ENCODE data around the gene VEGFC.

DNA sequence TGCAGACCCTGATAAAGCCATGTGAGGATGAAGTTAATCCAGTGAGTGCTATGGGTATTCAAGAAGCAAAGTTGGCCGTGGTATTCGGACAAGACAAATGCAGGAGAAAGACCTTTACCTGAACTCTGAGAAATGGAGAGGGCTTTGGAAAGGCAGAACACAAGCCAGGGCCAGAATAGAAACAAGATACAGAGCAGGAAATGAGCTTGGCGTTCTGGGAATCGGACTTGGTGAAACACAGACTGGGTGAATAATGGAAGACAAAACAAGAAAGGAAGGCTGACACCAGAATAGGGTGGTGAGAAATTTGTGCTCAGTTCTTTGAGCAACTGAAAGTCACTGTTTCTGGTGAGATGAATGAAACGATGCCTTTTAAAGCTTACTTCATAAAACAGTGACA is 83.3 kb downstream of the VEGFC start:
- TF ChIP-seq EZH2 (IDR thresholded peaks at IDR 0.05; ENCODE audit: low read length): no peak
- TF ChIP-seq, protein P1, sequence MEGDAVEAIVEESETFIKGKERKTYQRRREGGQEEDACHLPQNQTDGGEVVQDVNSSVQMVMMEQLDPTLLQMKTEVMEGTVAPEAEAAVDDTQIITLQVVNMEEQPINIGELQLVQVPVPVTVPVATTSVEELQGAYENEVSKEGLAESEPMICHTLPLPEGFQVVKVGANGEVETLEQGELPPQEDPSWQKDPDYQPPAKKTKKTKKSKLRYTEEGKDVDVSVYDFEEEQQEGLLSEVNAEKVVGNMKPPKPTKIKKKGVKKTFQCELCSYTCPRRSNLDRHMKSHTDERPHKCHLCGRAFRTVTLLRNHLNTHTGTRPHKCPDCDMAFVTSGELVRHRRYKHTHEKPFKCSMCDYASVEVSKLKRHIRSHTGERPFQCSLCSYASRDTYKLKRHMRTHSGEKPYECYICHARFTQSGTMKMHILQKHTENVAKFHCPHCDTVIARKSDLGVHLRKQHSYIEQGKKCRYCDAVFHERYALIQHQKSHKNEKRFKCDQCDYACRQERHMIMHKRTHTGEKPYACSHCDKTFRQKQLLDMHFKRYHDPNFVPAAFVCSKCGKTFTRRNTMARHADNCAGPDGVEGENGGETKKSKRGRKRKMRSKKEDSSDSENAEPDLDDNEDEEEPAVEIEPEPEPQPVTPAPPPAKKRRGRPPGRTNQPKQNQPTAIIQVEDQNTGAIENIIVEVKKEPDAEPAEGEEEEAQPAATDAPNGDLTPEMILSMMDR (optimal IDR thresholded peaks at IDR 0.05 in 1 of 3, IDR thresholded peaks at IDR 0.05 in 1 of 3, conservative IDR thresholded peaks at IDR 0.05 in 1 of 3; ENCODE audit: extremely low read depth in 1 of 3, insufficient read depth in 2 of 3, low read length in 3 of 3): no peak

All from keratinocyte (primary cell).